Measurements from ENCODE around the gene SP6. TPM values are rescaled to one million over a fixed set of nuclear protein-coding genes. Genes with fewer than 3 reads are reported as not detected.

The SP6 gene
- 3.1 and 3.9 TPM in 2 replicates for total RNA-seq (2014; rRNA removed)
- percentile 46 among the genes with signal in this experiment for Bru-seq, nascent RNA
- percentile 51 among the genes with signal in this experiment for BruChase-seq, experiment 1, labeled RNA remaining after a 6-hour chase
- BruChase-seq, experiment 2, labeled RNA remaining after a 2-hour chase, result percentile 52 among the genes with signal in this experiment
- long read RNA-seq, partial matches to known transcripts, result 0 of 2 reads
- long read RNA-seq, other reads (novel, unspliced or antisense), result 2 of 2 reads

DNA sequence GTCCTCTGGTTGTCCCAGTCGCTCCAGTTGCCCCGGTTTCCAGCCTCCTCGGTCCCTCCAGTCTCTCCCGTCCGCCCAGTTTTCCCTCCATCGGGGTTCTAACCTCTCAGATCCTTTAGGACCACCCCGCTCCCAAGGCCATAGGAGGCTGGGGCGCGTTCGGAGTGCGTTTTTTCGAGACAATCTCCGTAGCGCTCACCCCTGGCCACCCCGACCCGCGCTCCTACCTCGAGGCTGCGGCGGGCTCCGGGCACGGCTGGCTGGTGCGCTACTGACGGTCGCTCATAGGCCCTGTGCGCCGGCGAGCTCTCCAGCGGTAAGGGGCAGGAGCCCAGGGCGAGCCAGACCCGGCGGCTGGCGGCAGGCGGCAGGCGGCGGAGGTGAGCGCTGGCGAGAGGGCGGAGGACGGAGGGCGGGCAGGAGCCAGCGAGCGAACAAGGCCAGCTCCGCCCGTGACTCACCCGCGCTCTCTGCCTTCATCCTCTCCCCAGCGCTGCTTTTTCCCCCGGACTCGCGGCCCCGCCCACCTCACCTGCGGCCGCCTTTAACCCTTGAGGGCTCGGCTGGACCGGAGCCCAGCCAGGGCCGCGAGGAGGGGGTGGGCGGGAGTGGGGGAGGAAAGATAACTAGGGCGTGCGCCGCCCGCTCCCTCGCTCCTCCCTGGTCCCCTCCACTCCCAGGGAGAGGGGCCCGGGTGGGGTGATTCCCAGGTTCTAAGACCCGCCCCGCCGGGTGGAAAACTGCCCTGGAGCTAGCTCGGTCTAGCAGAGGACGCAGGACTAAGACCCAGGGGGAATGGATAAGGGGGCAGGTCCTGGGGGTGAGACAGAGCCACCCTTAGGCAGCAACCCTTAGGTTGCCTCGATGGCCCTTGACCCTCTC is at the start of gene SP6:
SP6 (minus strand) TSS at position 472 of the 882 bp plus-strand sequence. CDS start 2,734 bp downstream, outside the sequence.
- BruUV-seq (replicated peaks), result TSS peak; percentile 48
- H3K27ac ChIP-seq (ENCODE audit: low read length), result no peak within 1 kb of the TSS
- peaks cover 16% of the 10 kb centered on the region for H3K4me1 ChIP-seq (ENCODE audit: insufficient read depth, low read length)
- intact Hi-C loops (cut with micrococcal nuclease), result loop anchor here (2.0 kb wide), 1 partner anchor 14 kb away; no protein-coding TSS in a partner anchor
- peak within 1 kb of the TSS; percentile 98 for H3K4me2 ChIP-seq (ENCODE audit: low read length)
- ATAC-seq, result peak; percentile 97
- TF ChIP-seq EZH2 (IDR thresholded peaks at IDR 0.05; ENCODE audit: low read length, unreplicated experiment) (no peak), EZH2phosphoT487 (IDR thresholded peaks at IDR 0.05; ENCODE audit: borderline replicate concordance, low read length) (peak; percentile 94)
- TF ChIP-seq, protein P1, sequence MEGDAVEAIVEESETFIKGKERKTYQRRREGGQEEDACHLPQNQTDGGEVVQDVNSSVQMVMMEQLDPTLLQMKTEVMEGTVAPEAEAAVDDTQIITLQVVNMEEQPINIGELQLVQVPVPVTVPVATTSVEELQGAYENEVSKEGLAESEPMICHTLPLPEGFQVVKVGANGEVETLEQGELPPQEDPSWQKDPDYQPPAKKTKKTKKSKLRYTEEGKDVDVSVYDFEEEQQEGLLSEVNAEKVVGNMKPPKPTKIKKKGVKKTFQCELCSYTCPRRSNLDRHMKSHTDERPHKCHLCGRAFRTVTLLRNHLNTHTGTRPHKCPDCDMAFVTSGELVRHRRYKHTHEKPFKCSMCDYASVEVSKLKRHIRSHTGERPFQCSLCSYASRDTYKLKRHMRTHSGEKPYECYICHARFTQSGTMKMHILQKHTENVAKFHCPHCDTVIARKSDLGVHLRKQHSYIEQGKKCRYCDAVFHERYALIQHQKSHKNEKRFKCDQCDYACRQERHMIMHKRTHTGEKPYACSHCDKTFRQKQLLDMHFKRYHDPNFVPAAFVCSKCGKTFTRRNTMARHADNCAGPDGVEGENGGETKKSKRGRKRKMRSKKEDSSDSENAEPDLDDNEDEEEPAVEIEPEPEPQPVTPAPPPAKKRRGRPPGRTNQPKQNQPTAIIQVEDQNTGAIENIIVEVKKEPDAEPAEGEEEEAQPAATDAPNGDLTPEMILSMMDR (conservative IDR thresholded peaks at IDR 0.05; ENCODE audit: low read depth, low read length), result peak; percentile 38; the same call in 1 of the 2 replicates
- H3K36me3 ChIP-seq (ENCODE audit: low read depth, low read length), result no peaks in the 10 kb centered on the region
- ChIA-PET POLR2A (ENCODE audit: unreplicated experiment) (interaction anchor here (0.6 kb wide), 1 partner anchor 96 kb away, joined by 9 read pairs; no protein-coding TSS in a partner anchor), CTCF (interaction anchor here (0.5 to 1.7 kb wide), 7 partner anchors 10 to 167 kb away, joined by 3 to 16 read pairs (median 6); partner anchors contain the start of genes PNPO and SCRN2)
- peak; percentile 93 for DNase-seq
- no peaks in the 10 kb centered on the region for H3K9me3 ChIP-seq (ENCODE audit: low read length)
- H2AFZ ChIP-seq (ENCODE audit: low read length), result peak within 1 kb of the TSS; percentile 95
- peaks cover 22% of the 10 kb centered on the region for H3K79me2 ChIP-seq (ENCODE audit: low read length)
- H3K9ac ChIP-seq (ENCODE audit: low read length), result peak within 1 kb of the TSS; percentile 72
- H4K20me1 ChIP-seq (ENCODE audit: low read length), result no peaks in the 10 kb centered on the region
- H3K4me3 ChIP-seq (ENCODE audit: low read length), result peak within 1 kb of the TSS; percentile 88
- H3F3A ChIP-seq (ENCODE audit: low read length, unreplicated experiment), result no peaks in the 10 kb centered on the region
- peaks cover 13% of the 10 kb centered on the region for H3K27me3 ChIP-seq (ENCODE audit: low read length)
- H3K9me2 ChIP-seq (replicated peaks; ENCODE audit: low read length), result no peaks in the 10 kb centered on the region

DNA sequence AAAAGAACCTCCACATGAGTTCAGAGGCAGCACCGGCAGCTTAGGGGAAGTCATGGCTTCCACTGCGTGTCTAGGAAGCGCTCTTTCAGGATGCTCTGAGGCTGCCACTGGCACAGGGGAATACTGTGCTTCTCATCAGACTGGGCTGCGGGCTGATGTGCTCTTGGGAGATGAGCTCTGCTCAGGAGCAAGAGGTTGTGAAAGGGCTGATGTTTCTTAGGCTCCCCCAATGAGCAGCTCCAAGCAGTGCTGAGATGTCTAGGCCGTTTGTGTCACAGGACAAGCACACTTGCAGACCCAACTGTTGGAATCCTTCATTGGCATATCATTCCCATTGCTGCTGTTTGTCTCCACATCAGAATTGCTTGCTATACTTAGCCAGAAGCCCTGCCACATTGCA is 48.7 kb upstream of the SP6 start:
- H3K4me3 ChIP-seq (ENCODE audit: low read length), result no peak overlapping the region
- H3K9me2 ChIP-seq (replicated peaks; ENCODE audit: low read length), result no peaks in the 10 kb centered on the region
- no peak for TF ChIP-seq EZH2phosphoT487 (IDR thresholded peaks at IDR 0.05; ENCODE audit: borderline replicate concordance, low read length)
- no peak for TF ChIP-seq EZH2 (IDR thresholded peaks at IDR 0.05; ENCODE audit: low read length, unreplicated experiment)
- TF ChIP-seq, protein P1 (conservative IDR thresholded peaks at IDR 0.05; ENCODE audit: low read depth, low read length), result no peak
- no peak overlapping the region for H3K27ac ChIP-seq (ENCODE audit: low read length)
- H3K9me3 ChIP-seq (ENCODE audit: low read length), result no peaks in the 10 kb centered on the region
- no peaks in the 10 kb centered on the region for H3K36me3 ChIP-seq (ENCODE audit: low read depth, low read length)
- H4K20me1 ChIP-seq (ENCODE audit: low read length), result no peaks in the 10 kb centered on the region
- DNase-seq (no peak), ATAC-seq (no peak)
- H3K4me2 ChIP-seq (ENCODE audit: low read length), result no peak overlapping the region
- no TSS peak for BruUV-seq (replicated peaks)
- peaks cover 16% of the 10 kb centered on the region for H3K4me1 ChIP-seq (ENCODE audit: insufficient read depth, low read length)
- H3K27me3 ChIP-seq (ENCODE audit: low read length), result no peaks in the 10 kb centered on the region
- H3K9ac ChIP-seq (ENCODE audit: low read length), result no peak overlapping the region
- ChIA-PET POLR2A (ENCODE audit: unreplicated experiment) (no interaction called here), CTCF (no interaction called here)
- no peaks in the 10 kb centered on the region for H3F3A ChIP-seq (ENCODE audit: low read length, unreplicated experiment)
- H3K79me2 ChIP-seq (ENCODE audit: low read length), result peaks cover 38% of the 10 kb centered on the region
- intact Hi-C loops (cut with micrococcal nuclease), result no loop called here
- no peak overlapping the region for H2AFZ ChIP-seq (ENCODE audit: low read length)

All from PC-3 (cell line).